ENCODE measurements around the gene NUP37.

Gene NUP37

DNA sequence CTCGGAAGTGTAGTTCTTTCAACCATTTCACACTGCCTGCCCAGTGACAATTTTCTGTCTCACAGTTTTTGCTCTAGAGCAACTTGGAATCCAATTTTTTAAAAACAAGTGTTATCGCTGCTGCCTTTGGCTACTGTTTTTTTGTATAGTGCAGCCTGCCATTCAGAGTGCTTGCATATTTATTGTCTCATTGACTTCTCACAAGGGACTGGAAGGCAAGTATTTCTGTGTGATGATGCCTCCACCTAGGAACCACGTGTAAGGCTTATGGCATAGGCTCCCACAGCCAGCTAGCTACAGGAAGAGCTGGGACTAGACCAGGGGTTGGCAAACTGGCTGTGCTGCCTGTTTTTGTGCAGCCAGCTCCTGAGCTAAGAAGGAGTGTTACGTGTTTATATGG, 972 bp upstream of the NUP37 start:
- H3K4me3 ChIP-seq (ENCODE audit: low read length): peak overlapping the region; percentile 90
- no peak for DNase-seq (ENCODE audit: low read depth)
- TF ChIP-seq, protein P1, sequence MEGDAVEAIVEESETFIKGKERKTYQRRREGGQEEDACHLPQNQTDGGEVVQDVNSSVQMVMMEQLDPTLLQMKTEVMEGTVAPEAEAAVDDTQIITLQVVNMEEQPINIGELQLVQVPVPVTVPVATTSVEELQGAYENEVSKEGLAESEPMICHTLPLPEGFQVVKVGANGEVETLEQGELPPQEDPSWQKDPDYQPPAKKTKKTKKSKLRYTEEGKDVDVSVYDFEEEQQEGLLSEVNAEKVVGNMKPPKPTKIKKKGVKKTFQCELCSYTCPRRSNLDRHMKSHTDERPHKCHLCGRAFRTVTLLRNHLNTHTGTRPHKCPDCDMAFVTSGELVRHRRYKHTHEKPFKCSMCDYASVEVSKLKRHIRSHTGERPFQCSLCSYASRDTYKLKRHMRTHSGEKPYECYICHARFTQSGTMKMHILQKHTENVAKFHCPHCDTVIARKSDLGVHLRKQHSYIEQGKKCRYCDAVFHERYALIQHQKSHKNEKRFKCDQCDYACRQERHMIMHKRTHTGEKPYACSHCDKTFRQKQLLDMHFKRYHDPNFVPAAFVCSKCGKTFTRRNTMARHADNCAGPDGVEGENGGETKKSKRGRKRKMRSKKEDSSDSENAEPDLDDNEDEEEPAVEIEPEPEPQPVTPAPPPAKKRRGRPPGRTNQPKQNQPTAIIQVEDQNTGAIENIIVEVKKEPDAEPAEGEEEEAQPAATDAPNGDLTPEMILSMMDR (conservative IDR thresholded peaks at IDR 0.05; ENCODE audit: low read depth, low read length): no peak

DNA sequence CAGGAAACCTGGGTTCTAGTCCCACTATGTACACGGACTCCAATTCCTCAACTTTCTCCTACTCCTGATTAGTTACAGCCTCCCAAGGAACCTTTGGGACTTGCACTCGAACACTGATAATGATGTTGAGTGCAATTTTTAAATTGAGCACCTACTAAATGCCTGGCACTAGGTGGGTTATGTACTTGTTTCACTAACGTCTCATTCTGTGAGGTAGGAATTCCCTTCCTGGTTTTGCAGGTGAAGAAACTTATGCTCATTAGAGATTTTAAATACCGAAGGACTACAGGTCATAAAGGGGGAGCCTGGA, 605 bp upstream of the NUP37 start:
- DNase-seq (ENCODE audit: low read depth): no peak
- peak overlapping the region; percentile 90 for H3K4me3 ChIP-seq (ENCODE audit: low read length)
- TF ChIP-seq, protein P1 (conservative IDR thresholded peaks at IDR 0.05; ENCODE audit: low read depth, low read length): no peak

DNA sequence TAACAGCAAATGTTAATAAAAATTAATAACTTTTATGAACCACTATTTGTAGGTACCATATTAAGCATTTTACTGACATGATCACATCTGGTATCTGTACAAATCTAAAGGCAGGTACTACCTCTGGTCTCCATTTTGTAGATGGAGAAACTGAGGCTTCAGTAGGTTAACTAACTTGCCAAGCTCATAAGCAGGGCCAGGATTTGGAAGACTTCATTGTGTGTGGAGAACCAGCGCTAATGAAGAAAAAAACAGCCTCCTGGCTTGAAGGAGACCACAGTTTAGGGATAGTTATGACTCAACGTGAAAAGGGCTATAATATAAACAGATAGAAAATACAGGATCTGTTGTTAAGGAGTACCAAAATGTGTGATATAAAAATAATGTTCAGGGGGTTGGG, 1.0 kb downstream of the NUP37 start:
- DNase-seq (ENCODE audit: low read depth): no peak
- TF ChIP-seq, protein P1 (conservative IDR thresholded peaks at IDR 0.05; ENCODE audit: low read depth, low read length): no peak
- H3K4me3 ChIP-seq (ENCODE audit: low read length): peak overlapping the region; percentile 90

DNA sequence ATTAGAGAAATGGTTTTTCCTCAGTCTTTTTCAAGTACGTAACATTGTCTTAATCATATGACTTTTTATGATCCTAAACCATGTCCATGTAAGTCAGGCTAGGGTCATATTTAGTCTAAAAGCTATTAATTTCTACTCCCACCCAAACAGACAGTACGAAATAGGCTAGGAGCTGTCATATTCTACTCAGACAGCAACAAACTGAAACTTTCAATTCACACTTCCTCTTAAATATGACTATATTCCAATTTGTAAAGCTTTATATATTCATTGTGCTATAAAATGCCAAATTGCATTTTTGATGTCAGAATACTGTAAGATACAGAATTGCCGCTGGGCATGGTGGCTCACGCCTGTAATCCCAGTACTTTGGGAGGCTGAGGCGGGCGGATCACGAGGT, 3.5 kb downstream of the NUP37 start:
- DNase-seq (ENCODE audit: low read depth): no peak
- TF ChIP-seq, protein P1 (conservative IDR thresholded peaks at IDR 0.05; ENCODE audit: low read depth, low read length): no peak
- no peak overlapping the region for H3K4me3 ChIP-seq (ENCODE audit: low read length)

DNA sequence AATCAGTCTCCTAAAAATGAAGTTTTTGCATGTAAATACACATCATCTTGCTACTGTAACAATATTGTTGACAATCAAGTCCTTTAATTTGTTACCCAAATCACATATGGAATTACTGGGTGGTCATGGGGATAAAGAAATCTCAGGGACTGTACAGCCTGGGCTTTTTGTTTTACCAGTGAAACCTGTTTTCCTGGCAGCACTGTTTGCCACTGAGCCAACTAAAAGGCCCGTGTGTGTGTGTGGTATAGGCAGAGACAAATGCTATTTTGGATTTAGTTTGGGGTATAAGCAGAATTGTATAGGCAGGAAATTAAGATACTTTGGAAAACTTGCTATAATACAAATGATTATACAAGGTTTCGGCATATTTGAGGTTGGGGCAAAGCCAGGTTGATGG, 5.7 kb downstream of the NUP37 start:
- TF ChIP-seq, protein P1 (conservative IDR thresholded peaks at IDR 0.05; ENCODE audit: low read depth, low read length): no peak
- no peak overlapping the region for H3K4me3 ChIP-seq (ENCODE audit: low read length)

DNA sequence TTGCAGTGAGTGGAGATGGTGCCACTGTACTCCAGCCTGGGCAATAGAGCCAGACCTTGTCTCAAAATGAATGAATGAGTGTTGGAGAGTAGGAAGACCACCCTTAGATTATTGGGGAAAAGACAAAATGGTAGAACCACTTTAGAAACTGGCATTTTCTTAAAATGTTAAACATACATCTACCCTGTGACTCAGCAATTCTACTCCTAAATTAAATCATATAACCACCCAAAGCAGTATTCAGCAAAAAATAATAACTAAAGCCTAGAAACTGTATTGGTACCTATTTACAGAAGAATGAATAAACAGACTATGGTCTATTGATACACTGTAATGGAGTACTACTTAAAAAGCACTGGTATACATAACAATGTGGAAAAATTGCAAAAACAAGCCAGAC, 9.1 kb downstream of the NUP37 start:
- no peak overlapping the region for H3K4me3 ChIP-seq (ENCODE audit: low read length)
- TF ChIP-seq, protein P1 (conservative IDR thresholded peaks at IDR 0.05; ENCODE audit: low read depth, low read length): no peak
- DNase-seq (ENCODE audit: low read depth): no peak

More for the DNA sequence above, 5.7 kb downstream of the NUP37 start:
- DNase-seq (ENCODE audit: low read depth): no peak

DNA sequence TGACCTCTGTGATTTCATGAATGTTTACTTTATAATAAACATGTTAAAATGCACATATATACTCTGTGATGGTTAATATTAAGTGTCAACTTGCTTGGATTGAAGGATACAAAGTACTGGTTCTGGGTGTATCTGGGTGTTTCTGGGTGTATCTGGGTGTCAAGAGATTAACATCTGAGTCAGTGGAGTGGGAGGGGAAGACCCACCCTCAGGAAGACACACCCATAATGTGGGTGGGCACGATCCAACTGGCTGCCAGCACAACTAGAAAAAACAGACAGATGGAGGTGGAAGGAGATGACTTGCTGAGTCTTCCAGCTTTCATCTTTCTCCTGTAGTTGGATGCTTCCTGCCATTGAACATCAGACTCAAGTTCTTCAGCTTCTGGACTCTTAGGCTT, 11.9 kb downstream of the NUP37 start:
- TF ChIP-seq, protein P1 (conservative IDR thresholded peaks at IDR 0.05; ENCODE audit: low read depth, low read length): no peak
- H3K4me3 ChIP-seq (ENCODE audit: low read length): no peak overlapping the region
- DNase-seq (ENCODE audit: low read depth): no peak
